ENCODE results near the gene NRG2.

NRG2 gene

DNA sequence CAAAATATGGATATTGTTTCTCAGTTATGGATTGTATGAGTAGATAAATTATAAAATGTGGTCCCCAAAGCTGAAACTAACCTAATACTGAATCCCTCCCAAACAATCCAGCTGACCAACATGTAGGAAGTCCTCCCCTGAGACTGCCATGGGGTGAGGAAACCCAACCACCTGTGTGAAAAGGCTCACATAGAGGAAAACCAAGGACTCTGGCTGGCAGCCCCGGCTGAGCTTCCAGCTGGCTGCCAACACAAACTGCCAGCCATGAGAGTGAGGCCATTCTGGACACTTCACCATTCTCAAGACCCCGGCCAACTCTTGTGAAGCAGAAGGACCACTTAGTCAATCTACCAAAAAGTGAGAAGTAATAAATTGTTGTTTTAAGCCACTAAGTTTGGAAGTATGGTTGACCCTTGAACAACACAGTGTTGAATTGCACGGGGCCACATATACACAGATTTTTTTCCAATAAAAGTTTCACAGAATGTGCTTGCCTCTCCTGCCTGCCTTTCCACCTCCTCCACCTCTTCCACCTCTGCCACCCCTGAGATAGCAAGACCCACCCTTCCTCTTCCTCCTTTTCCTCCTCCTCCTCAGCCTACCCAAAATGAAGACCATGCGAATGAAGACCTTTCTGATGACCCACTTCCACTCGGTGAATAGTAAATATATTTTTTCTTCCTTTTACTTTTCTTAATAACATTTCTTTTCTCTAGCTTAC, 15.3 kb upstream of the NRG2 start:
- Histone ChIP-seq H3K4me1 (ENCODE audit: control insufficient read depth, insufficient read depth, low read length) (no peaks in the 10 kb centered on the region), H3K9ac (ENCODE audit: low read length in 2 of 2) (no peak overlapping the region), H3K4me3 (ENCODE audit: low read length in 2 of 2) (no peak overlapping the region), H3K27ac (ENCODE audit: low read length) (no peak overlapping the region), H3K36me3 (ENCODE audit: control insufficient read depth in 2 of 2, insufficient read depth in 2 of 2, low read length in 2 of 2) (no peaks in the 10 kb centered on the region), H3K9me3 (ENCODE audit: control insufficient read depth in 2 of 2, low read length in 2 of 2) (no peaks in the 10 kb centered on the region), H3K27me3 (ENCODE audit: control insufficient read depth in 1 of 2, insufficient read depth in 2 of 2, low read length in 2 of 2) (peaks cover 0 to 5% of the 10 kb centered on the region in 2 donors)

DNA sequence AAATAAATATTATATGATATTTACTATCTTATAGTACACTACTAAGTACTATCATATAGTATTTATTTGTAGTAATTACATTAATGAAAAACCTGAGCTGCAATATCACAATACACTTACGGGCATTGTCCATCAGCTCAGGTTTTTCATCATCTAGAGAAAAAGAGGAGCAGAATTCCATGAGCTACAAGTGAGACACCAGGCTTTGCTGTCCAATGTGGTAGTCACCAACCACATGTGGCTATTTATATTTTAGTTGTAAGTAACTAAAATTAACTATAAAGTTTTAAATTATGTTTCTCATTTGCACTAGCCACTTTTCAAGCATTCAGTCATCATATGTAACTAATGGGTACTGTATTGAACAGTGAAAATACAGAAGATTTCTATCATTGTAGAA, 13.8 kb upstream of the NRG2 start:
- no peak overlapping the region for H3K4me3 ChIP-seq (ENCODE audit: low read length in 2 of 2)
- H3K9ac ChIP-seq (ENCODE audit: low read length in 2 of 2), result no peak overlapping the region
- no peaks in the 10 kb centered on the region for H3K9me3 ChIP-seq (ENCODE audit: control insufficient read depth in 2 of 2, low read length in 2 of 2)
- H3K27me3 ChIP-seq (ENCODE audit: control insufficient read depth in 1 of 2, insufficient read depth in 2 of 2, low read length in 2 of 2), result peaks cover 0 to 2% of the 10 kb centered on the region in 2 donors
- no peak overlapping the region for H3K27ac ChIP-seq (ENCODE audit: low read length)
- no peaks in the 10 kb centered on the region for H3K36me3 ChIP-seq (ENCODE audit: control insufficient read depth in 2 of 2, insufficient read depth in 2 of 2, low read length in 2 of 2)
- no peaks in the 10 kb centered on the region for H3K4me1 ChIP-seq (ENCODE audit: control insufficient read depth, insufficient read depth, low read length)

DNA sequence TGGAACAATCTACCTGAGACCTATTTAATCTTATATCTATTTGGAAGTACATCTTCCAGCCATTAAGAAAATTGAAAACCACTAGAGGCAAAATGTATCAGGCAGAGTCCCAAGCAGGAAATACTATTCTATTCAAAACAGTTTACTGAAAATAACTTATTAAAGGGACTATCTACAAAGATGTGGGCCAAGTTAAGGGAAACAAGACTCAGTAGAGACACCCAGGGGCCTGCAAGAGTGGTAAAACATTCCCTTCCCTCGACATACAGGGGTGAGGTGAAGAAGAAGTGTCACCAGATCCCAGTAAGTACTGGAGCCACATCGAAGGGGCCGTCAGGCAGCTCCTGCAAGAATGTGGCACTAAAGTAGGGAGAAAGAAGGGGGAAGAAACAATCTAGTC, 12.1 kb upstream of the NRG2 start:
- no peak overlapping the region for H3K27ac ChIP-seq (ENCODE audit: low read length)
- H3K9ac ChIP-seq (ENCODE audit: low read length in 2 of 2), result no peak overlapping the region
- H3K4me1 ChIP-seq (ENCODE audit: control insufficient read depth, insufficient read depth, low read length), result no peaks in the 10 kb centered on the region
- H3K4me3 ChIP-seq (ENCODE audit: low read length in 2 of 2), result no peak overlapping the region
- H3K36me3 ChIP-seq (ENCODE audit: control insufficient read depth in 2 of 2, insufficient read depth in 2 of 2, low read length in 2 of 2), result no peaks in the 10 kb centered on the region
- no peaks in the 10 kb centered on the region for H3K27me3 ChIP-seq (ENCODE audit: control insufficient read depth in 1 of 2, insufficient read depth in 2 of 2, low read length in 2 of 2)
- no peaks in the 10 kb centered on the region for H3K9me3 ChIP-seq (ENCODE audit: control insufficient read depth in 2 of 2, low read length in 2 of 2)

DNA sequence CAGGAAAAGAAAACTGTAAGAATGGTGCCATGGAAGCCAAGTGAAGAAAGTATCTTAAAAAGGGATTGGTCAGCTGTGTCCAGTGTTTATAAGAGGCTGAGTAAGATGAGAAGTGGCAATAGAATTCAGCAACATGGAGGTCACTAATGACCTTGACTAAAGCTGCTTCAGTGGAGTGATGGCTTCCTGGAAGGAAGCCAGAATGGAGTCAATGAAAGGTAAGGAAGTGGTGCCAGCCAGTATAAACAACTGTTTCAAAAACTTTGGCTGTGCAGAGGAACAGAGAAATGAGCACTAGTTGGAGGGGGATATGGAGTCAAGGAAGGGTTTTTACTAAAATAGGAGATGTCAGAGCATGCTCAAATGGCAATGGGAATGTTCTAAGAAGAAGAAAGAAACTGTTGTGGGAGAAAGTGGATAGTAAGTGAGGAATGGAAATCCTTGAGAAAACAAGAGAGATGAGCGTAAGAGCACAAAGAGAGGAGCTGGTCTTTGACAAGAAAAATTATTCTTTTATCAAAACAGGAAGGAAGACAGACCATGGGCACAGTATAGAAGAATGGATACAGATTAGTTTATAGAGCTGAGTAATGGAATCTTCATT, 11.1 kb upstream of the NRG2 start:
- no peaks in the 10 kb centered on the region for H3K9me3 ChIP-seq (ENCODE audit: control insufficient read depth in 2 of 2, low read length in 2 of 2)
- H3K36me3 ChIP-seq (ENCODE audit: control insufficient read depth in 2 of 2, insufficient read depth in 2 of 2, low read length in 2 of 2), result no peaks in the 10 kb centered on the region
- no peak overlapping the region for H3K27ac ChIP-seq (ENCODE audit: low read length)
- H3K4me1 ChIP-seq (ENCODE audit: control insufficient read depth, insufficient read depth, low read length), result no peaks in the 10 kb centered on the region
- H3K4me3 ChIP-seq (ENCODE audit: low read length in 2 of 2), result no peak overlapping the region
- H3K9ac ChIP-seq (ENCODE audit: low read length in 2 of 2), result no peak overlapping the region
- no peaks in the 10 kb centered on the region for H3K27me3 ChIP-seq (ENCODE audit: control insufficient read depth in 1 of 2, insufficient read depth in 2 of 2, low read length in 2 of 2)

DNA sequence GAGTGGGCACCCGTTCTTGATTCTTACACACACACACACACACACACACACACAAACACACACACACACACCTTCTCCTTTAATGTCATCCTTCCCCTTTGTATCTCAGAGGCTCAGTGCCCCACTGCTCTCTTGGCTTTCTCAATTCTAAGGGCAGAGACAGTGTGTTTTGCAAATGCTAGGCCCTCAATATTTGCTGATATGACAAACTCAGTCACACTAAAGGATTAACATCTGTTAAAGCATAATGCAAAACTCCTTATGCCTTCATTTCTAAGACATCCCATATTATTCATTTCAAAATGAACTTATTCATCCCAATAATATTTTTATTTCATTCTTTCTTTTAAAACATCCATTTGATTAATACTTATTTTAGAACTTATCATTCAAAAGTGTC, 8.9 kb upstream of the NRG2 start:
- H3K4me3 ChIP-seq (ENCODE audit: low read length in 2 of 2), result no peak overlapping the region
- H3K4me1 ChIP-seq (ENCODE audit: control insufficient read depth, insufficient read depth, low read length), result no peaks in the 10 kb centered on the region
- no peak overlapping the region for H3K27ac ChIP-seq (ENCODE audit: low read length)
- no peak overlapping the region for H3K9ac ChIP-seq (ENCODE audit: low read length in 2 of 2)
- no peaks in the 10 kb centered on the region for H3K27me3 ChIP-seq (ENCODE audit: control insufficient read depth in 1 of 2, insufficient read depth in 2 of 2, low read length in 2 of 2)
- H3K36me3 ChIP-seq (ENCODE audit: control insufficient read depth in 2 of 2, insufficient read depth in 2 of 2, low read length in 2 of 2), result no peaks in the 10 kb centered on the region
- no peaks in the 10 kb centered on the region for H3K9me3 ChIP-seq (ENCODE audit: control insufficient read depth in 2 of 2, low read length in 2 of 2)

DNA sequence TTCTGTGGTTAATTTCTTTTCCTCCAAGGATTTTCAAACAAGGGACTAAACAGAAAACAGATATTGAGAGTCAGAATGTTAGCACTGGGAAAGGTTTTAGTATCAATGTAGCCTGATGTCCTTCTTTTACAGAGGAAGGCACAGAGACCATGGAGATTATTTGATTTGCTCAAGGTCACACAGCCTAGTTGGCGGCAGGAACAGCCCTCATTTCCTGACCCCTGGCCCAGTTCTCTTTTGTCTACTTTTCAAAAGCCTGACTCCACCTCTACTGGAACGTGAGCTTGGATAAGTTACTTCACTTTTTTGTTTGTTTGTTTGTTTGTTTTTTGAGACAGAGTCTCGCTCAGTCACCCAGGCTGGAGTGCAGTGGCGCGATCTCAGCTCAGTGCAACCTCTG, 6.6 kb upstream of the NRG2 start:
- Histone ChIP-seq H3K4me3 (ENCODE audit: low read length in 2 of 2) (no peak overlapping the region), H3K9me3 (ENCODE audit: control insufficient read depth in 2 of 2, low read length in 2 of 2) (no peaks in the 10 kb centered on the region), H3K36me3 (ENCODE audit: control insufficient read depth in 2 of 2, insufficient read depth in 2 of 2, low read length in 2 of 2) (no peaks in the 10 kb centered on the region), H3K9ac (ENCODE audit: low read length in 2 of 2) (no peak overlapping the region), H3K27ac (ENCODE audit: low read length) (no peak overlapping the region), H3K27me3 (ENCODE audit: control insufficient read depth in 1 of 2, insufficient read depth in 2 of 2, low read length in 2 of 2) (no peaks in the 10 kb centered on the region), H3K4me1 (ENCODE audit: control insufficient read depth, insufficient read depth, low read length) (no peaks in the 10 kb centered on the region)

DNA sequence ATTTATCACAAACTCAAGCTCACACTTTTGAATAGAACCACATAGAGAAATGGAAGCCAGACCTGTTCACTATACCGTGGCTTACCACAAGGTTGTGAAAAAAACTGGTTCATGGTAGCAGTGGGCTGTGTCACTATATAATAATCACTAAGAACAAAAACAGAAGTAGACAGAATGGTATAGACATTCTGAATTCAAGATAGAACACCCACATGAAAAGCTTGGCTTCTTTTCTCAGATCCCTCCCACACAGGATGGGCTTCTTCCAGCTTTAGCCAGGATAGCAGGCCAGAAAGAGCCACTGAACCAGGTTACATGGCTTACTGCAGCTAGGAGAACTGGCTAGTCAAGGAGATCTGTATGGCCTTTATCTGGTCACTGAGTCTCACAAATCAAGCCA, 6.1 kb upstream of the NRG2 start:
- H3K4me3 ChIP-seq (ENCODE audit: low read length in 2 of 2), result no peak overlapping the region
- H3K27ac ChIP-seq (ENCODE audit: low read length), result no peak overlapping the region
- no peaks in the 10 kb centered on the region for H3K27me3 ChIP-seq (ENCODE audit: control insufficient read depth in 1 of 2, insufficient read depth in 2 of 2, low read length in 2 of 2)

DNA sequence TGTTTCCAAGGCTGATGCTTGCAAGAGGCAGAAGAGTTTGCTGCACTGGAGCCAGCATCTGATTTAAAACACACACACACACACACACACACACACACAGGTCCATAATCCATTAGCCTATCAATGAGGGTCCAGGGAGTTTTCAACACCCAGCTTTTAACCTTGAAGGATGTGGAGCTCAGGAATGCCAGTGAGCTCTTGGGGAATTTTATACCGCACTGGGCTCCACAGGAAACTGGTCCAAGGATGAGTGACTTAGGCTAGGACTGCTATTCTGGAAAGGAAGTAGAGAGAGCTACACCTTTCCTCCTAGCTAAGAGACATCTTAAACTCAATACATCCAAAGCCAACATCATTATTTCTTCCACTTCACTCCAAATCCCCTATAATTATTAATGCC, 942 bp upstream of the NRG2 start:
- no peaks in the 10 kb centered on the region for H3K27me3 ChIP-seq (ENCODE audit: control insufficient read depth in 1 of 2, insufficient read depth in 2 of 2, low read length in 2 of 2)
- H3K27ac ChIP-seq (ENCODE audit: low read length), result no peak overlapping the region
- H3K9me3 ChIP-seq (ENCODE audit: control insufficient read depth in 2 of 2, low read length in 2 of 2), result no peaks in the 10 kb centered on the region
- no peak overlapping the region for H3K9ac ChIP-seq (ENCODE audit: low read length in 2 of 2)
- H3K4me1 ChIP-seq (ENCODE audit: control insufficient read depth, insufficient read depth, low read length), result peaks cover 16% of the 10 kb centered on the region
- H3K4me3 ChIP-seq (ENCODE audit: low read length in 2 of 2), result peak overlapping the region in 1 of 2 donors; percentile 81
- H3K36me3 ChIP-seq (ENCODE audit: control insufficient read depth in 2 of 2, insufficient read depth in 2 of 2, low read length in 2 of 2), result no peaks in the 10 kb centered on the region

More for the DNA sequence above, 6.1 kb upstream of the NRG2 start:
- Histone ChIP-seq H3K9me3 (ENCODE audit: control insufficient read depth in 2 of 2, low read length in 2 of 2) (no peaks in the 10 kb centered on the region), H3K4me1 (ENCODE audit: control insufficient read depth, insufficient read depth, low read length) (no peaks in the 10 kb centered on the region), H3K36me3 (ENCODE audit: control insufficient read depth in 2 of 2, insufficient read depth in 2 of 2, low read length in 2 of 2) (no peaks in the 10 kb centered on the region), H3K9ac (ENCODE audit: low read length in 2 of 2) (no peak overlapping the region)

DNA sequence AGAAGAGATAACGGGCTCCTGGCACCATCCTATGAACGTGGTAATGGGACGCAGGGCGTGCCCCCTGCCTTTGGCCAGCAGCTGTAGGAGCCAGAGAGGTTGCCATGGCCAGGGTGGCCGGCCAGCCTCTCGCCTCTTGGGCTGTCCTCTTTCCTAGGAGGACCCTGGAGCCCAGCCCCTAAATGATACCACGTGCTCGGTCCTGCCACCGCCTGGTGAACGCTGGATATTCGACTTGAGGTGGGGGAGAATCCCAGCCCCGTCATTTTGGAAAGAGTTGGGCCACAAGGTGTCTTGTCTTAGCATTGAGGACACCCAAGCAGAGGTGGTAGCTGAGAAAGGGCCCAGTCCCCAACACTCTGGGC, 391 bp upstream of the NRG2 start:
- Histone ChIP-seq H3K27me3 (ENCODE audit: control insufficient read depth in 1 of 2, insufficient read depth in 2 of 2, low read length in 2 of 2) (no peaks in the 10 kb centered on the region), H3K9ac (ENCODE audit: low read length in 2 of 2) (peak overlapping the region in 1 of 2 donors; percentile 43), H3K4me1 (ENCODE audit: control insufficient read depth, insufficient read depth, low read length) (peaks cover 16% of the 10 kb centered on the region), H3K27ac (ENCODE audit: low read length) (no peak overlapping the region), H3K4me3 (ENCODE audit: low read length in 2 of 2) (peak overlapping the region; percentile 64 to 81), H3K9me3 (ENCODE audit: control insufficient read depth in 2 of 2, low read length in 2 of 2) (no peaks in the 10 kb centered on the region), H3K36me3 (ENCODE audit: control insufficient read depth in 2 of 2, insufficient read depth in 2 of 2, low read length in 2 of 2) (no peaks in the 10 kb centered on the region)

DNA sequence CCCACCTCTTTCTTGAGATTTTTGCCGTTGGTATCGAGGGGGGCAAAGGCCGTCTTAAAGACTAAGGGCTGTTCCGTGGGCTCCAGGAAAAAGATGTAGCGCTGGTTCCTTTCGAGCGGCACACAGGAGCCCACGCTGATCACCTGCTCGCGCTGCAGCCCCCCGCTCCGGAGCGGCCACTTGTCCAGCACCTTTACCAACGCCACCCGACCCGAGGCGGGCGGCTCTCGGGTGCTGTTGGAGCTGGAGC, 781 bp downstream of the NRG2 start:
- Histone ChIP-seq H3K36me3 (ENCODE audit: control insufficient read depth in 2 of 2, insufficient read depth in 2 of 2, low read length in 2 of 2) (no peaks in the 10 kb centered on the region), H3K4me3 (ENCODE audit: low read length in 2 of 2) (peak overlapping the region; percentile 69 to 81), H3K4me1 (ENCODE audit: control insufficient read depth, insufficient read depth, low read length) (peaks cover 16% of the 10 kb centered on the region), H3K27me3 (ENCODE audit: control insufficient read depth in 1 of 2, insufficient read depth in 2 of 2, low read length in 2 of 2) (no peaks in the 10 kb centered on the region), H3K27ac (ENCODE audit: low read length) (peak overlapping the region; percentile 6), H3K9me3 (ENCODE audit: control insufficient read depth in 2 of 2, low read length in 2 of 2) (no peaks in the 10 kb centered on the region), H3K9ac (ENCODE audit: low read length in 2 of 2) (peak overlapping the region in 1 of 2 donors; percentile 24)

DNA sequence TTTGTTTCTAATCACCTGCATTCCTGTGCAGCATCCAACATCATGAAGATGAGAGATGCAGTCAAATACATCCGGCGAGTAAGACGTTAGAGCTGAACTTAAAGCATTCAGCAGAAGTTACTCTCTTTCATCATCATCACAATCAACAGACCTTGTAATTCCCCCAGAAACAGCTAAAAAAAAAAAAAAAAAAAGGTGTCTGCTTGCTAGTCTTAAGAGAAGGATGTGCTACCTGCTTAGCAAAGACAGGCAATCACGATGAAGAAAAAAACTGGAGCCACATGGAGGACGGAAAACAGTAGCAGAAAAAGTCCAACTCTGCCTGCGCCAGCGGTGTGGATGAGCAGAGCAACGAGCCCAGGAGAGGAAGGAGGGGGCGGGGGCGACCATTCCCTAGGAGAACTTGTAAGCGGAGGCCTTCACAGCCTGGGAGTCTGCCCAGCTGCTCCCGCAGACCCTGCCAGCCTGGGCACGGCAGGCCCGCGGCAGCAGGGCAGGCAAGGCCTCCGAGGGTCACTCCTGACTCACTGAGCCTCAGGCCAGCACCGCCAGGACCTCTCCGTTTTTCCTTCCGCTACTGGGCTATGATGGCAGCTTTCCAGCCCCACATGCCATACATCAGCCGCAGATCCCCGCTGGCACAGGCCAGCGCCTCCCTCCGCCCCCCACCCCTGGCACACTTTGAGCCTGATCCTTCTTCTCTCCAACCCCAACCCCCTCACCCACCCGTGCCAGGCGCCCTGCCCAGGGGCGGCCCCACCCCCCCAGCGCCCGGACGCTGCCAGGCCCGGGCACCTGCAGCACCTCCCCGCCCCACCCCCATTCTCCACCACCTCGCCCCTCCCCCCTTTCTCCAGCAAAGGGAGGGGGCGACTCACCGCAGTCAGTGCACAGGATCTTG, 1.4 kb downstream of the NRG2 start:
- Histone ChIP-seq H3K36me3 (ENCODE audit: control insufficient read depth in 2 of 2, insufficient read depth in 2 of 2, low read length in 2 of 2) (no peaks in the 10 kb centered on the region), H3K9me3 (ENCODE audit: control insufficient read depth in 2 of 2, low read length in 2 of 2) (no peaks in the 10 kb centered on the region), H3K9ac (ENCODE audit: low read length in 2 of 2) (peak overlapping the region; percentile 35 to 43), H3K27me3 (ENCODE audit: control insufficient read depth in 1 of 2, insufficient read depth in 2 of 2, low read length in 2 of 2) (no peaks in the 10 kb centered on the region), H3K4me1 (ENCODE audit: control insufficient read depth, insufficient read depth, low read length) (peaks cover 16% of the 10 kb centered on the region), H3K27ac (ENCODE audit: low read length) (peak overlapping the region; percentile 58), H3K4me3 (ENCODE audit: low read length in 2 of 2) (peak overlapping the region; percentile 69 to 81)
